Measurements from ENCODE around the gene LAMA4.

LAMA4 gene

DNA sequence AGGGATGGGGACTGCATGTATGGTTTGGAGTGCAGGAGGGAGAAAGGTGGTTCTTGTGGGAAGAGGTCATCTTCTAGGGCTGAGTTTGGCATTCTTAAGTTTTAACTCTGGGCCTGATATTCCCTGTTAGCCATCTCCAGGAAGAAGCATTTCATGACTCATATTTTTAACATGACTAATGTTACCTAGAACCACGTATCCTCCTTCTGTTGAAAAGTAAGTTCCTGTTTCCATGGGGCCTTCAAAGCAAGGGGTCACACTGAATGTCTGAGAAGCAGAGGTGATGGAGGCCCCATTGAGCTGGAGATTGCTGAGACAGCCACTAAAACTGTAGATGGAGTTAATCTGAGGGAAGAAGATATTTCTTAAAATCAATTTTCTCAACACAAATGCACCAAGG lies 136.8 kb downstream of the LAMA4 start:
- H3K4ac ChIP-seq (ENCODE audit: low read length): no peak overlapping the region

DNA sequence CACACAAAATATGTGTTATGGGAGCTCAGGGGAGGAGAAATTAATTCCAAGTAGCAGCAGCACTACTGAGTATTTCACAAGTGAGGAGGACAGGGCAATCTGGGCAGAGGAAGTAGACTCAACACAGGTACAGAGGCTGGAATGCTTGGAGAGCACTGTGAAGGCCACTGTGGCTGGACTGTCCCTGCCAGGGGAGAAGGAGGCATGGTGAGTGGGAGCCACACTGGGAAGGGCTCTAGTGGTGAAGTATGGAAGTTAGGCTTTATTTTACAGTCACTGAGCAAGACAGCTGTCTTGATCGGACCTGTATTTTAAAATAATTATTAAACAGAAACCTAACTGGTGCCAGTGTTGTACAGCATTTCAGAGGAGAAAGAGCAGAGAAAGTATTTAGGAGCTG lies 138.1 kb downstream of the LAMA4 start:
- H3K4me1 ChIP-seq (ENCODE audit: control insufficient read depth in 2 of 2, insufficient read depth in 1 of 2, low read depth in 1 of 2, low read length in 2 of 2): peaks cover 0 to 3% of the 10 kb centered on the region in 2 donors
- no peak overlapping the region for H3K4ac ChIP-seq (ENCODE audit: low read length)
- H3K27ac ChIP-seq (replicated peaks; ENCODE audit: low read length): no peak overlapping the region
- H3K4me3 ChIP-seq (ENCODE audit: low read length in 2 of 2): no peak overlapping the region
- no peak overlapping the region for H2BK120ac ChIP-seq (ENCODE audit: low read depth, low read length)
- H3K18ac ChIP-seq (ENCODE audit: low read length): no peak overlapping the region
- no peak overlapping the region for H3K14ac ChIP-seq (ENCODE audit: low read length)
- H3K4me2 ChIP-seq (ENCODE audit: insufficient read depth, low read length, poor library complexity, severe bottlenecking): no peak overlapping the region
- H2BK15ac ChIP-seq (ENCODE audit: low read length): no peak overlapping the region
- no peaks in the 10 kb centered on the region for H3K27me3 ChIP-seq (ENCODE audit: control insufficient read depth in 3 of 3, insufficient read depth in 3 of 3, low read depth in 1 of 3, low read length in 3 of 3)
- H3K36me3 ChIP-seq (replicated peaks in 1 of 2; ENCODE audit: control insufficient read depth in 2 of 2, insufficient read depth in 2 of 2, low read length in 2 of 2): no peaks in the 10 kb centered on the region
- H3K9me3 ChIP-seq (replicated peaks in 1 of 2; ENCODE audit: control insufficient read depth in 2 of 2, insufficient read depth in 1 of 2, low read depth in 1 of 2, low read length in 2 of 2): no peaks in the 10 kb centered on the region
- WGBS, 2 donors (ENCODE audit: extremely low coverage in 2 of 2, insufficient read length in 2 of 2, insufficient replicate concordance in 1 of 2): no CpG with 5 or more reads among the region's 1 CpG
- no peaks in the 10 kb centered on the region for H3K79me1 ChIP-seq (ENCODE audit: low read depth, low read length)
- peak overlapping the region; percentile 45 for H2AFZ ChIP-seq (ENCODE audit: low read length)
- no peak overlapping the region for H2BK5ac ChIP-seq (ENCODE audit: low read length)
- no peak overlapping the region for H4K8ac ChIP-seq (ENCODE audit: low read depth, low read length)
- H2AK5ac ChIP-seq (ENCODE audit: low read depth, low read length): no peak overlapping the region
- no peak for DNase-seq (ENCODE audit: low spot score)
- H3K23ac ChIP-seq (ENCODE audit: low read depth, low read length, poor library complexity): no peak overlapping the region
- H2BK12ac ChIP-seq (ENCODE audit: low read length): no peak overlapping the region
- H4K91ac ChIP-seq (ENCODE audit: low read depth, low read length, poor library complexity): no peak overlapping the region
- no peak overlapping the region for H3K9ac ChIP-seq (ENCODE audit: low read depth, low read length, poor library complexity)

More for the DNA sequence above, 136.8 kb downstream of the LAMA4 start:
- H4K91ac ChIP-seq (ENCODE audit: low read depth, low read length, poor library complexity): no peak overlapping the region
- no peaks in the 10 kb centered on the region for H3K9me3 ChIP-seq (replicated peaks in 1 of 2; ENCODE audit: control insufficient read depth in 2 of 2, insufficient read depth in 1 of 2, low read depth in 1 of 2, low read length in 2 of 2)
- WGBS, 2 donors (ENCODE audit: extremely low coverage in 2 of 2, insufficient read length in 2 of 2, insufficient replicate concordance in 1 of 2): no CpG with 5 or more reads among the region's 1 CpG
- no peaks in the 10 kb centered on the region for H3K27me3 ChIP-seq (ENCODE audit: control insufficient read depth in 3 of 3, insufficient read depth in 3 of 3, low read depth in 1 of 3, low read length in 3 of 3)
- no peak overlapping the region for H2BK15ac ChIP-seq (ENCODE audit: low read length)
- H3K79me1 ChIP-seq (ENCODE audit: low read depth, low read length): no peaks in the 10 kb centered on the region
- H3K9ac ChIP-seq (ENCODE audit: low read depth, low read length, poor library complexity): no peak overlapping the region
- H3K14ac ChIP-seq (ENCODE audit: low read length): no peak overlapping the region
- H4K8ac ChIP-seq (ENCODE audit: low read depth, low read length): no peak overlapping the region
- H3K4me2 ChIP-seq (ENCODE audit: insufficient read depth, low read length, poor library complexity, severe bottlenecking): no peak overlapping the region
- no peak overlapping the region for H2BK12ac ChIP-seq (ENCODE audit: low read length)
- H2AFZ ChIP-seq (ENCODE audit: low read length): no peak overlapping the region
- H2AK5ac ChIP-seq (ENCODE audit: low read depth, low read length): no peak overlapping the region
- no peak overlapping the region for H3K18ac ChIP-seq (ENCODE audit: low read length)
- H3K4me3 ChIP-seq (ENCODE audit: low read length in 2 of 2): no peak overlapping the region
- DNase-seq (ENCODE audit: low spot score): no peak
- no peaks in the 10 kb centered on the region for H3K36me3 ChIP-seq (replicated peaks in 1 of 2; ENCODE audit: control insufficient read depth in 2 of 2, insufficient read depth in 2 of 2, low read length in 2 of 2)
- peaks cover 0 to 2% of the 10 kb centered on the region in 2 donors for H3K4me1 ChIP-seq (ENCODE audit: control insufficient read depth in 2 of 2, insufficient read depth in 1 of 2, low read depth in 1 of 2, low read length in 2 of 2)
- no peak overlapping the region for H2BK120ac ChIP-seq (ENCODE audit: low read depth, low read length)
- H3K23ac ChIP-seq (ENCODE audit: low read depth, low read length, poor library complexity): no peak overlapping the region
- no peak overlapping the region for H2BK5ac ChIP-seq (ENCODE audit: low read length)
- H3K27ac ChIP-seq (replicated peaks; ENCODE audit: low read length): no peak overlapping the region

DNA sequence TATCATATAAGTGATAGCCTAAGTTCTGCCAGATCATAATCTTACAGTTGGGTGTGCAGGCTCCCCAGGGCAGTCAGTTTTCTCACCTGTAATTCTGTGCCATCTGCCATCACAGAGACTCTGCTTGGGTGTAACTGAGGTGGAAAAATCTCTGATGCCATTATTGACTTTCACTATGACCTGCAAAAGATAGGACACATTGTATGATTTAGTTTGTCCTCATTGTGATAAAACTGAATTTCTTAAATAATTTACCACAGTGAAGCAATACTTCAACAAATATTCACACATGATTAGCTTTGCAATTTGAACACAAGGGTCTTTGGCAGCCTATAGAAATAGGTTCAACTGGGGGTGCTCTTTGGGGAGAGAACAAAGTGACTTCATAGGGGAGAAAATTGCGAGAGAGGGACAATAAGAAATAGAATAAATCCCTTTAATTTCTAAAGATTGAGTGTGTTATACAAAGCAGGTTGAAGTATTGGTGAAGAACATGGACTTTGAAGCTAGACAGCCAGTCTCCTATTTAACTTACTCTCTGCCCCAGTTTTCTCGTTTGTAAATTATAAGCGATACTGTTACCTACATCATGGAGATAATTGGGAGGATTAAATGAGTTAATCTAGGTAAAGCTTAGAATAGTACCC lies 139.7 kb downstream of the LAMA4 start:
- no peaks in the 10 kb centered on the region for H3K36me3 ChIP-seq (replicated peaks in 1 of 2; ENCODE audit: control insufficient read depth in 2 of 2, insufficient read depth in 2 of 2, low read length in 2 of 2)
- no peak for DNase-seq (ENCODE audit: low spot score)
- no peak overlapping the region for H3K14ac ChIP-seq (ENCODE audit: low read length)
- H3K4ac ChIP-seq (ENCODE audit: low read length): no peak overlapping the region
- no peak overlapping the region for H3K27ac ChIP-seq (replicated peaks; ENCODE audit: low read length)
- no peak overlapping the region for H4K91ac ChIP-seq (ENCODE audit: low read depth, low read length, poor library complexity)
- no peak overlapping the region for H3K23ac ChIP-seq (ENCODE audit: low read depth, low read length, poor library complexity)
- H3K4me3 ChIP-seq (ENCODE audit: low read length in 2 of 2): no peak overlapping the region
- H3K27me3 ChIP-seq (ENCODE audit: control insufficient read depth in 3 of 3, insufficient read depth in 3 of 3, low read depth in 1 of 3, low read length in 3 of 3): no peaks in the 10 kb centered on the region
- H3K4me1 ChIP-seq (ENCODE audit: control insufficient read depth in 2 of 2, insufficient read depth in 1 of 2, low read depth in 1 of 2, low read length in 2 of 2): peaks cover 3 to 4% of the 10 kb centered on the region in 2 donors
- no peak overlapping the region for H3K9ac ChIP-seq (ENCODE audit: low read depth, low read length, poor library complexity)
- WGBS, 2 donors (ENCODE audit: extremely low coverage in 2 of 2, insufficient read length in 2 of 2, insufficient replicate concordance in 1 of 2): no CpG with 5 or more reads among the region's 3 CpGs
- no peak overlapping the region for H2BK12ac ChIP-seq (ENCODE audit: low read length)
- H3K9me3 ChIP-seq (replicated peaks in 1 of 2; ENCODE audit: control insufficient read depth in 2 of 2, insufficient read depth in 1 of 2, low read depth in 1 of 2, low read length in 2 of 2): no peaks in the 10 kb centered on the region
- H2BK5ac ChIP-seq (ENCODE audit: low read length): no peak overlapping the region
- H2BK15ac ChIP-seq (ENCODE audit: low read length): no peak overlapping the region
- no peaks in the 10 kb centered on the region for H3K79me1 ChIP-seq (ENCODE audit: low read depth, low read length)
- no peak overlapping the region for H3K18ac ChIP-seq (ENCODE audit: low read length)
- H2BK120ac ChIP-seq (ENCODE audit: low read depth, low read length): no peak overlapping the region
- H3K4me2 ChIP-seq (ENCODE audit: insufficient read depth, low read length, poor library complexity, severe bottlenecking): no peak overlapping the region
- no peak overlapping the region for H2AFZ ChIP-seq (ENCODE audit: low read length)
- H4K8ac ChIP-seq (ENCODE audit: low read depth, low read length): no peak overlapping the region
- no peak overlapping the region for H2AK5ac ChIP-seq (ENCODE audit: low read depth, low read length)

DNA sequence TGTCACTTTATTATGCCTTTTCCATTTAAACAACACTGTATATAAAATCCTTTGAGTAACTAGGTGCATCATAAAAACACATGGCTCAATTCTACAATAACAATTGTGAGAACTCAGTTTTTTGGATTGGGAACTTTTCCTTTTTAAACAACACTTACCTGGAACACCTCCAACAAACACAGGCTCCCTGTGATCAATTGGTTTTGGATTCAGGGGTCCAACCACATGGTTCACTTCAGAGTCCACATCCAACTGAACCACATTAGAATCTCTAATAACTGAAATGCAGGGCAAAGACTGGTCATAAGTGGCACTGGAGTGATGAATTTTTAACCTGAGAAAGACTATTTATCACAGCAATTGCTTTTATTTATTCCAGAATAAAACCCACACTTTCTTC lies 140.4 kb downstream of the LAMA4 start:
- no peaks in the 10 kb centered on the region for H3K27me3 ChIP-seq (ENCODE audit: control insufficient read depth in 3 of 3, insufficient read depth in 3 of 3, low read depth in 1 of 3, low read length in 3 of 3)
- H3K4ac ChIP-seq (ENCODE audit: low read length): no peak overlapping the region
- no peak overlapping the region for H3K18ac ChIP-seq (ENCODE audit: low read length)
- H3K9ac ChIP-seq (ENCODE audit: low read depth, low read length, poor library complexity): no peak overlapping the region
- H3K4me1 ChIP-seq (ENCODE audit: control insufficient read depth in 2 of 2, insufficient read depth in 1 of 2, low read depth in 1 of 2, low read length in 2 of 2): peaks cover 3 to 7% of the 10 kb centered on the region in 2 donors
- no peaks in the 10 kb centered on the region for H3K9me3 ChIP-seq (replicated peaks in 1 of 2; ENCODE audit: control insufficient read depth in 2 of 2, insufficient read depth in 1 of 2, low read depth in 1 of 2, low read length in 2 of 2)
- H3K4me2 ChIP-seq (ENCODE audit: insufficient read depth, low read length, poor library complexity, severe bottlenecking): no peak overlapping the region
- no peak overlapping the region for H3K4me3 ChIP-seq (ENCODE audit: low read length in 2 of 2)
- H2BK15ac ChIP-seq (ENCODE audit: low read length): no peak overlapping the region
- DNase-seq (ENCODE audit: low spot score): no peak
- H2BK5ac ChIP-seq (ENCODE audit: low read length): no peak overlapping the region
- no peak overlapping the region for H2AK5ac ChIP-seq (ENCODE audit: low read depth, low read length)
- no peak overlapping the region for H2AFZ ChIP-seq (ENCODE audit: low read length)
- no peak overlapping the region for H3K23ac ChIP-seq (ENCODE audit: low read depth, low read length, poor library complexity)
- H3K36me3 ChIP-seq (replicated peaks in 1 of 2; ENCODE audit: control insufficient read depth in 2 of 2, insufficient read depth in 2 of 2, low read length in 2 of 2): no peaks in the 10 kb centered on the region
- no peak overlapping the region for H3K14ac ChIP-seq (ENCODE audit: low read length)
- no peak overlapping the region for H2BK120ac ChIP-seq (ENCODE audit: low read depth, low read length)
- no peak overlapping the region for H2BK12ac ChIP-seq (ENCODE audit: low read length)
- H3K79me1 ChIP-seq (ENCODE audit: low read depth, low read length): no peaks in the 10 kb centered on the region
- H4K8ac ChIP-seq (ENCODE audit: low read depth, low read length): no peak overlapping the region
- no peak overlapping the region for H3K27ac ChIP-seq (replicated peaks; ENCODE audit: low read length)
- H4K91ac ChIP-seq (ENCODE audit: low read depth, low read length, poor library complexity): no peak overlapping the region

All from neuronal stem cell (in vitro differentiated cells).